Right ventricle myocardium superior (tissue), 1 donor: ENCODE measurements around the gene DGCR2. TPM values are rescaled to one million over a fixed set of nuclear protein-coding genes. Genes with fewer than 3 reads are reported as not detected.
A peak's percentile ranks its signal among the peaks of the same experiment; 100 is the strongest.
"Not testable (repeated sequence)": the region's sequence is repeated elsewhere in the genome, so short reads cannot be mapped to it uniquely, and the experiment has no call there.

Source experiments
- ATAC-seq: fragments of 200-7000 bp; cut with Tn5 transposase; one replicate; pipeline ENCODE4 v1.9.1; 2020; ENCODE audit warnings: mild to moderate bottlenecking; ENCODE audit not compliant: poor library complexity
- DNase-seq: peaks from one replicate; pipeline ENCODE4 v3.0.0-alpha.2; 2020
- intact Hi-C: fragments of 100-400 bp; cut with DNase I; formaldehyde crosslinking; loops from one replicate; pipeline ENCODE4 v1.11.2; 2022
- long read RNA-seq: library from polyadenylated mRNA; unstranded; transcript quantifications from one replicate; pipeline ENCODE4 v2.0.0, GENCODE V29; 2021
- total RNA-seq: library from RNA; stranded (reverse); fragmentation: NEBNext Ultra II Directional; extraction: Animal tissue kit (Norgen Biotek cat#: 25700); gene quantifications from one replicate; pipeline ENCODE4 v1.2.1, GENCODE V29; 2021
- donor health status: DM: no; HTN: yes; CAD: no; lungs with severe emphysema.

DGCR2 gene, protein sequence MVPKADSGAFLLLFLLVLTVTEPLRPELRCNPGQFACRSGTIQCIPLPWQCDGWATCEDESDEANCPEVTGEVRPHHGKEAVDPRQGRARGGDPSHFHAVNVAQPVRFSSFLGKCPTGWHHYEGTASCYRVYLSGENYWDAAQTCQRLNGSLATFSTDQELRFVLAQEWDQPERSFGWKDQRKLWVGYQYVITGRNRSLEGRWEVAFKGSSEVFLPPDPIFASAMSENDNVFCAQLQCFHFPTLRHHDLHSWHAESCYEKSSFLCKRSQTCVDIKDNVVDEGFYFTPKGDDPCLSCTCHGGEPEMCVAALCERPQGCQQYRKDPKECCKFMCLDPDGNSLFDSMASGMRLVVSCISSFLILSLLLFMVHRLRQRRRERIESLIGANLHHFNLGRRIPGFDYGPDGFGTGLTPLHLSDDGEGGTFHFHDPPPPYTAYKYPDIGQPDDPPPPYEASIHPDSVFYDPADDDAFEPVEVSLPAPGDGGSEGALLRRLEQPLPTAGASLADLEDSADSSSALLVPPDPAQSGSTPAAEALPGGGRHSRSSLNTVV
- total RNA-seq: 29.7 TPM
- long read RNA-seq, full-length matches to known transcripts: 62 of 185 reads
- long read RNA-seq, partial matches to known transcripts: 97 of 185 reads
- long read RNA-seq, other reads (novel, unspliced or antisense): 26 of 185 reads

DNA sequence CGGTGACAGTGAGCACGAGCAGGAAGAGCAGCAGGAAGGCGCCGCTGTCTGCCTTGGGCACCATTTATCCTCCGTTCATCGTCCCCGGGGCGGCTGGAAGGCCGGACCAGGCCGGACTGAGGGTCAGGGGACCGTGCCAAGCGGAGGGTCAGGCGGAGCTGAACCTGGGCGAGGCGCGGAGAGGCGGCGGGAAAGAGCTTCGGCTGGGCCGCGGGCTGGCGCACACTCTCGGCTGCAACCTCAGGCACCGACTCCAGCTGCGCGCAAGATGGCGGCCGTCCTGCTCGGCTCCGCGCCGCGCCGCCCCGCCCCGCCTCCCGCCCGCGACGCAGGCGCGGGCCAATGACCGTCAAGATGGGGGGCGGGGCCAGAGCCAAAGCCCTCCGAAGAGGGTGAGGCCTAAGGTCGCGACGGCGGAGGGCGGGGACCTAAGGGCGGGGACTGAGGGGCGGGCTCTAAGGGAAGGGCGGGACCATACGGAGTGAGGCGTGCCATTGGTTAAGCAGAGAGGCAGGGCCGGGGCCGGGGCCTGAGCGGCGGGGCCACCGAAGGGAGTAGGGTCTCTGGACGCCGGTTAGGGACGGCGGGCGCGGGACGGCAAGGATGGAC lies at the start of gene DGCR2:
TSS of gene DGCR2 (minus strand) at position 270 of the 609 bp plus-strand sequence. CDS start at position 64, 206 bp downstream.
- intact Hi-C loops: no loop called here
- ATAC-seq (peak; percentile 97), DNase-seq (peak; percentile 97)

DNA sequence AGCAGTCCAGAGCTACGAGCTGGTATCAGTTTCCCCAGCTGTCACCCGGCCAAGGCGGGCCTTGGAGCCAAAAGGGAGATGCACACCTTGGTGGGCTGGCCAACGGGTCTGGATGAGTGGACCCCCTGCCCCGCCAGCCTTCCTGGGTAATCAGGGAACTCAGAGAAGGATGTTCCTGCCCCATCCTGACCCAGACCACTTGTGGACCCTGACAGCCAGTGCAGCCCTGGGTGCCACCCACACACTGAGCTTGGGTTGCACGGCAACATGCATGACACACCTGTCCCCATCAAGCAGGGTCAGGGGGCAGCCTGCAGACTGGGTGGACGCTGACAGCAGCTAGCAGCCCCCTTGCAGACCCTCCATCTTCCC lies 47.7 kb upstream of the DGCR2 start:
- intact Hi-C loops: no loop called here
- no peak for DNase-seq
- no peak for ATAC-seq

DNA sequence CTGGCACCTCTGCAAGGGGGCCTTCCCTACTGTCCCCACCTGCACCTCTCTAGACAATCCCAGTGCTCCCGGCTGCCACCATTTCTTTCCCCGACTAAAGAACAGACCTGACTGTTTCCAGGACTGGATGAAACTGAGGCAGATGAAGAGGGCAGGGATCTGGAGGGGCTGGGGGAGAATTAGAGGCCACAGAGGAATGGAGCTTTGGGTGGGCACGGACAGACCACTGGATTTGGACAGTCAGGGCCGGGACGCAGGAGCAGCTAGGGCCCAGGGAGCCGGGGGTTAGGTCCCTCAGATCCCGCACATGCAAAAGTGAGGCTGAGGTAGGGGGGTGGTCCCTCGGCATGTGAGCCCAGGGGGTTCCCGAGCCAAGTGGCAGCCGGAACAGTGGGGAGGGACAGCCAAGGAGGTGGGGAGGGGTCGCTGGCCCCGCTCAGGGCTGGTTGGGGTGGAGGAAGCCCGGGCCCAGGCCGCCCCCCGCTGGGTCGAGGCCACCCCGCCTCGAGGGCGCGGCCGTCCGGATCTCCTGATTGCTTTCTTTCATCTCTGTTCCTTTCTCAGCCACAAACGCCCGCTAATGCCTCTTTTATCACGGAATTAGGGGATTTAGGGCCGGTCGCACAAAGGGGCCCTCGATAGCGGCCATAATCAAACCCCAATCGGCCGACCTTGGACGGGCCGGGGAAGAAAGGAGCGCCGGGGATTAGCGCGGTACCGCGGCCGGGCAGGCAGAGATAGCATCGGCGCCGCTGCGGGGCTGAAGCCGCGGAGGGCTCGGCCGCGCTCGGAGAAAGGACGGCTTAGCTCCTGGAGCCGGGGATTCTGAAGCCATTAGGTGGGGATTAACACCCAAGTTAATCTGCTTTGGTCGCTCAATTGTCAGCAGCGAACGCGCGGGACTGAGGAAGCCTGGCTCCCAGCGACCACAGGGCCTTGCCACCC lies 47.1 kb upstream of the DGCR2 start:
- ATAC-seq (no peak), DNase-seq (no peak)
- intact Hi-C loops: no loop called here

DNA sequence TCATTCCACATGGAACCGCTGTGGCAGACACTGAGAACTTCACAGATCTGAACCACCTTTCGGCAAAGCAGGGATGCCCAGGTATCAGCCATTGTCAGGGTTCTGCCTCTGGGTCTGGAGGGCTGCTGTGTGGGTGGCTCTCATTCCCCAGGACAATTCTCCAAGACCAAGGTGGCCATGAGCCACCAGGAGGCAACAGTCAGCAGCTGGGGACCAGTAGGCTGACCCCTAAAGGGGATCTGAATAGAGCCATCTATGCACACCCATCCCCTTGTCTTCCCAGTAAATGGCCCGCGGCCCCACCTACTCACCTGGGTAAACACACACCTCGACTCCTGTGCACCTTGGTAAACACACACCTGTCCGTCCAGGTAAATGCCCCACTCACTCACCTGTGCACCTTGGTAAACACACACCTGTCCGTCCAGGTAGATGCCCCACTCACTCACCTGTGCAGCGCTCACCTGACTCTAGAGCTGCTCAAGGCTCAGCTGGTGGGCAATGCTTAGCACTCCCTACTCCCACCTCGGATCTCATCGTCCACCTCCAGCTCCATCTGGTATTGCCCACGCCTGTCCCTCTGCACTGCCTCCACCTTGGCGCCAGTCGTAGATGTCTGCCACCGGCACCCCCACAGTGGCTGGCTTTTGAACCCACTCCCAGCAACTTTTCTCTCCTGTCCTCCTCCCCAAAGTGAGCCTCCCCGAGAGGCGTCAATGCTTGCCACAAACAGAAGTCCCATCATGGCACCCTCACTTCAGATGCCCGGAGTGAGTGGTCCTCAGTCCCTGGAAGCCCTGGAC lies 46.1 kb upstream of the DGCR2 start:
- DNase-seq (no peak), ATAC-seq (no peak)
- intact Hi-C loops: no loop called here

DNA sequence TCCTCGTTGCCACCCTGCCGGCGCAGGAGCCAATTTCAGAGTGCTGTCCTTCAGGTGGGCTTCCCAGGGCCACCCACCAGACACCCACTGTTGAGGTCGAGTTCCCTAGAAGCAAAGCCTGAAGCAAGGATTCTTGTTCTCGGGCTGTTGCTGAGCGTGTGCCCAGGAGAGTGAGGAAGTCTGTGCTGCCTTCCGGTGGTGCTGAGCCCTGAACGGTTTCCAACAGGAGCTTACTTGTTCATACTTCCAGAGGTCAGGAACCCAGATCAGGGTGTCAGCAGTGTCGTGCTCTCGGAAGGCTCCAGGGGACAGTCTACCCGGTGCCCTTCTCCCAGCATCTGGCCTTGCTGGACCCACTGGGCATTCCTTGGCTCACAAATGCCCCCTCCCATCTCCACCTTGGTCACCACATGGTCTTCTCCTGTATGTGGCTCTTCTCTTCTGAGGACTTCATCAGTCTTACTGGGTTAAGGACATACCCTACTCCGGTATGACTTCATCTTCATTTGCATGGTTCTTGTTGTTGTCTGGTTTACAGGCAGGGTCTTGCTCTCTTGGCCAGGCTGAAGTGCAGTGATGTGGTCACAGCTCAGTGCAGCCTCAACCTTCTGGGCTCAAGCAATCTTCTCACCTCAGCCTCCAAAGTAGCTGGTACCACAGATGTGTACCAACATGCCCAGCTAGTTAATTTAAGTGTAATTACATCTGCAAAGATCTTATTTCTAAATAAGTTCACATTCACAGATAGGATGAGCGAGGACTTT lies 45.1 kb upstream of the DGCR2 start:
- ATAC-seq: no peak

DNA sequence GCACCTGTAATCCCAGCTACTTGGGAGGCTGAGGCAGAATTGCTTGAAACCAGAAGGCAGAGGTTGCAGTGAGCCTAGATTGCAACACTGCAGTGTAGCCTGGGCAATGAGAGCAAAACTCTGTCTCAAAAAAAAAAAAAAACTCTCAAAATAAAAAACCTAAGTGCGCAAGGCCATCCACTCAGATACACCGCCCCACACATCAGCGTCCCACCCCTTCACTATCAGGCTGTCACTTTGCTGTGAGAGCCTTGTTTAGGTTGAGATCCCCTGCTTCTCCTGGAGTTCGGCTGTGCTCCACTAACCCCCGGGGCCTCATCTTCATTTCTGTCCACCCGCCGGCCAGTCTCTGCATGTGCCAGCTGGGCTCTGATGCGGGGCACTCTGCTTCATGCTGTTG lies 44.2 kb upstream of the DGCR2 start:
- no peak for ATAC-seq
- no peak for DNase-seq
- intact Hi-C loops: no loop called here

More for the DNA sequence above, 45.1 kb upstream of the DGCR2 start:
- no peak for DNase-seq
- intact Hi-C loops: no loop called here

DNA sequence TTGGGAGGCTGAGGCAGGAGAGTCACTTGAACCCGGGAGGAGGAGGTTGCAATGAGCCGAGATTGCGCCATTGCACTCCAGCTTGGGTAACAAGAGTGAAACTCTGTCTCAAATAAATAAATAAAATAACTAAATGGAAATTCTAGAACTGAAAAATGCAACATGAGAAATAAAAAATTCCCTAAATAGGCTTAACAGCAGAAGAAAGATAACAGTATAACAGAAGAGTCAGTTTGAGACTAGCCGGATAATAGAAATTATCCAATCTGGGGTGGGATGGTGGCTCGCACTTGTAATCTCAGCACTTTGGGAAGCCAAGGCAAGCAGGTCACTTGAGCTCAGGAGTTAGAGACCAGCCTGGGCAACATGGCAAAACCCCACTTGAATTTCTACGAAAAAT lies 42.2 kb upstream of the DGCR2 start:
- ATAC-seq: no peak
- no peak for DNase-seq
- intact Hi-C loops: no loop called here

DNA sequence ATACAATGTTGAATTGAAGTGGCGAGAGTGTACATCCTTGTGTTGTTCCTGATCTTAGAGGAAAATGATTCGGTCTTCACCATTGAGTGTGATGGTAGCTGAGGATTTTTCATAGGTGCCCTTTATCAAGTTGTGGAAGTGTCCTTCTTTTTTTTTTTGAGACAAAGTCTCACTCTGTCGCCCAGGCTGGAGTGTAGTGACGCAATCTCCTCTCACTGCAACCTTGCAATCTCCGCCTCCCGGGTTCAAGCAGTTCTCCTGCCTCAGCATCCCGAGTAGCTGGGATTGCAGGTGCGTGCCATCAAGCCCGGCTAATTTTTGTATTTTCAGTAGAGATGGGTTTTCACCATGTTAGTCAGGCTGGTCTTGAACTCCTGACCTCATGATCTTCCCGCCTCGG lies 36.4 kb upstream of the DGCR2 start:
- DNase-seq, intact Hi-C loops, ATAC-seq: not testable (repeated sequence)

DNA sequence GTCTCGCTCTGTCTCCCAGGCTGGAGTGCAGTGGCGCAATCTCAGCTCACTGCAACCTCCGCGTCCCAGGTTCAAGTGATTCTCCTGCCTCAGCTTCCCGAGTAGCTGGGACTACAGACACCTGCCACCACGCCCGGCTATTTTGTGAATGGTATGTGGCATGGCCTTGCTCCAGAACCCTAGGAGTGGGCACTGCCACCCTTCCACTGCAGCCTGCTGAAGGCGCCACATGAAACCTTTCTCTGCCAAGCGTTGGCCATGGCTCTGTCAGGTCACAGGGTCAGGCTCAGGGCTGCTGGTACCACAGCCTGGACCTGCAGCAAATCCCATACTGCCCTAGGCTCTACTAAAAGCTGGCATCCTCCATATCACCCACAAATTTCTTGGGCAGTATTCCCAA lies 33.9 kb upstream of the DGCR2 start:
- DNase-seq, ATAC-seq, intact Hi-C loops: not testable (repeated sequence)

DNA sequence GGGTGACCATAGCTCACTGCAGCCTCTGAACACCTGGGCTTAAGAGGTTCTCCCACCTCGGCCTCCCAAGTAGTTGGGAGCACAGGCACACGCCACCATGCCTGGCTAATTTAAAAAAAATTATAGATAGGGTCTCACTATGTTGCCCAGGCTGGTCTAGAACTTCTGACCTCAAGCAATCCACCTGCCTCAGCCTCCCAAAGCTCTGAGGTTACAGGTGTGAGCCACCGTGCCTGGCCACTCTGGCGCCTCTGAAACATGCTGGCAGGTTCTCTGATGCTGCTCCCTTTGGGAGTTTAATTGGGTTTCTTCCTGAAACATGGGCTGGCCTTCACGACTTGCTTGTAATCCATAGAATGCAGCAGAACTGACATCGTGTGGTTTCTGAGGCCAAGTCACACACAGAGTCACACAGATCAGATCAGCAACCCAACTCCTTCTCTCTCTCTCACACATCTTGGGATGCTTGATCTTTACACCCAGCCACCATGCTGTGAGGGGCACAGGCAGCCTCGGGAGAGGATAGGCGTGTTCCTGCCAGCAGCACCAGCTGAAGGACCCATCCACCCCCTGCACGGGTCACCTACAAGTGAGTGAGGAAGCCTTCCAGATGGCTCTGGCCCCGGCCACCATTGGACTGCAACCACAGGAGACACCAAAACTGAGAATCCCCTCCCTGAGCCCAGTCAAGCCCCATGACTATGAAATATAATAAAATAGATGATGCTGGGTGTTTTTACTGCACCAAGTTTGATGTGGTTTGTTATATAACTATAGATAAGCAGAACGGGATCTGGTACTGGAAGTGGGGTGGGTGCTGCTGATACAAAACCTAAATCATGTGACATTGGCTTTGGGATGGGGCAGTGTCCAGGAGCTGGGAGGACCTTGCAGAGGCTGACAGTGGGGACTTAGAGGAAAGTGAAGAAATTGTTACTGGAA lies 31.0 kb upstream of the DGCR2 start:
- intact Hi-C loops: no loop called here
- ATAC-seq (no peak), DNase-seq (no peak)

DNA sequence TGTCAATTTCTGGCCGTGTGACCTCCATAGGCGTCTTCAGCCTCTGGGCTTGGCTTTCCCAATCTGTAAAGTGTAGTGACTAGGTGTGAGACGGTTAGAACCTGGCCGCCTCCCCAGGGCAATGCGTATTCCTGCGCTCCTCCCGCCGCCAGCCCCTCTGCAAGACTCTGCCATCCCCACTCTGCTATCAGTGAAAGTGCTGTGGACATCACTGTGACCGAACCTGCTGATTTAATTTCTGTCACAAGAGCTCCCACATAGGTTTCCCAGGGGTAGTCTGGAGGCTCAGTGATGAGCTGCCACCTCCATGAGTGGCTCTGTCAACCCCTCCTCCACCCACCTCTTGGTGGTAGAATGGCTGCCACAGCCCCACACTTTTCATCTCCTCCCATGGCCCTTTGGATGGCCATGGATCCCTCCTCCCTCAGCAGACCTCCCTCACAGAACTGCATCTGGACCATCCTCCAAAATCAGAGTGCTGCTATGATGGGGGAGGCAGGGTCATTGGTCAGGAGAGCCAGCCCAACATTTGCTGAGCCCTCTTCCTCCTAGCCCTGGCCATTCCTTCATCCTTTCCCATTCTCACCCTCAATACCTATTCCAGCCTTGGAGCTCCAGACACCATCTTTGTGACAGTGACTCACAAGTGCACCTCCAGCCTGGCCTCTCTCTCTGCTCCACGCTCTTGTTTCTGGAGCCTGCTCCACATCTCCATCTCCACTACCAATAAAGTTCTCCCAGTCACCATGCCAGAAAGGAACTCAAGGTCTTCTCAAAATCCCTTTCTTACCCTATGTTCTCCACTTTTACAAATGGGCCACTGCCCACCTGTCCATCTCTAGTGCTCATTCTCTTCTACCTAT lies 29.3 kb upstream of the DGCR2 start:
- ATAC-seq: no peak
- intact Hi-C loops: no loop called here
- no peak for DNase-seq

DNA sequence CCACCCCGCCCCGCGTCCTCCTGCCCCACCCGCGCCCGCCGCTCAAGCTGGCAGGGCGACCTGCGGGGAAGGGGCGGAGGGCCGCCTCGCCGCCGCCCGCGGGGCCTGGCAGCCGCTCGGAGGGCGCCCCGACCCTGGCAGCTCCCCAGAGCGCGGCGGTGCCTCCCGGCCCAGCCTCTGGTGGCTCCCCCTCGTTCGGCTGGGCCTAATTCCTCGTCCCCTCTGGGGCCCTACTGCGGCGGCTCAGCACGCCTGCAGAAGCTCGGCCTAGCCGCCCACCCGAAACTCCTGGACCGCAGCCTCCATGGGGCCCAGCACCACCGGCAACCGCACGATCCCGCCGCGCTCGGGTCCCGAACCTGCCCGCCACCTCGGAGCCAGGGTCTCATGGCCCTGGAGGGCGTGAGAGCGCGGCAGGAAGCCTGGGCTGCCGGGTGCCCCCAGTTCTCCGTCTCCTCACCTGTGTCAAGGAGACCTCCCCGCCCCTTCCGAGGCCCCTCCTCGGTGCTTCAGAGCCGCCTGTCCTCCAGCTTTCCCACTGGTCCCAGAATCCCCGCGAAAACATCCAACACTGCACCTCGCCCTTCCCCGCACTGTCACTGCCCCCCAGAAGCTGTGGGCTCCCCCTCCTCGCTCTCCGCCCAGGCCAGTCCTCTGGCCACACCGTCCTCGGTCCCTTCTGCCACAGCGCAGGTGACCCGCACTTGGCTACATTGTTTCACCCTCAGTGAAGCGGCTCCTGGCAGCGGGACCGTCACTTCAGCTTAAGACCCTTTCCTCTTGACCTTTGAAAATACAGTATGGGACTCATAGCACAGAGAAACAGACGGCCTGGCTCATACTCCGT lies 28.5 kb upstream of the DGCR2 start:
- intact Hi-C loops: no loop called here
- ATAC-seq (no peak), DNase-seq (no peak)

DNA sequence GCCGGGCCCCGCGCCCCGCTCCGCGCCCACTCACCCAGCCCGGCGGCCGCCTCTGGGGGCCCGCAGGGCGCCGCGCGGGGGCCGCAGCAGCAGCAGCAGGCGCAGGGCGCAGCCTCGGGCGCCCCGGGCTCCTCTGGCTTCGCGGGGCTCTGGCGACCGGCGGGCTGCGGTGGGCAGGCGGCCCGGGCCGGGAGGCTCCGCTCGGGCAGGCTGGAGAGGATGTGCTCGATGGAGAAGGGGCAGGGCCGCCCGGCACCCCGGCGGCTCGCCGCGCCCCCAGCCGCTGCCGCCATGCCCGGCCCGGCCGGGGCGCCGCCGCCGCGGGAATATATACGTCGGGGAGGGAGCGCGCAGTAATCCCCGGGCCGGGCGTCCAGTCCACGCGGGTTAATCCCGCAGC lies 27.8 kb upstream of the DGCR2 start, which contains the start of gene GSC2:
TSS of gene GSC2 (minus strand) at position 302 of the 400 bp plus-strand sequence. CDS start at position 293, 9 bp downstream.
- no peak for ATAC-seq
- intact Hi-C loops: loop anchor here (10.0 kb wide), 1 partner anchor 485 kb away; no protein-coding TSS in a partner anchor
- DNase-seq: no peak
